Measurements from ENCODE around the gene HOXB6. TPM values are rescaled to one million over a fixed set of nuclear protein-coding genes. Genes with fewer than 3 reads are reported as not detected.

HOXB6 gene
- 100 to 1,000 TPM in 1 of 4 donors, 10 to 100 TPM in 3; 25.6 to 153 (median 86.0) TPM for polyA plus RNA-seq (ENCODE audit: insufficient read length in 4 of 4)

- peak in 1 of 4 donors; percentile 88 for DNase-seq (ENCODE audit: low read depth in 4 of 4, low spot score in 3 of 4)
Observed at GRCh38 chr17:48604770-48605329, at the start of gene HOXB6. HOXB6 (minus strand) TSS chr17:48604986; CDS start chr17:48598150, 6,836 bp downstream.

GRCh38 chr17:48649741-48650140, 45.0 kb upstream of the HOXB6 start:
- no peak for DNase-seq (ENCODE audit: low read depth in 4 of 4, low spot score in 3 of 4)

- DNase-seq (ENCODE audit: low read depth in 4 of 4, low spot score in 3 of 4): no peak
Observed at GRCh38 chr17:48647963-48648245, 43.1 kb upstream of the HOXB6 start.

- DNase-seq (ENCODE audit: low read depth in 4 of 4, low spot score in 3 of 4): no peak
Observed at GRCh38 chr17:48647103-48647962, 42.5 kb upstream of the HOXB6 start.

GRCh38 chr17:48646183-48647102, 41.7 kb upstream of the HOXB6 start:
- DNase-seq (ENCODE audit: low read depth in 4 of 4, low spot score in 3 of 4): no peak

GRCh38 chr17:48645639-48646182, 40.9 kb upstream of the HOXB6 start:
- no peak for DNase-seq (ENCODE audit: low read depth in 4 of 4, low spot score in 3 of 4)

- no peak for DNase-seq (ENCODE audit: low read depth in 4 of 4, low spot score in 3 of 4)
Observed at GRCh38 chr17:48644910-48645557, 40.2 kb upstream of the HOXB6 start.

- DNase-seq (ENCODE audit: low read depth in 4 of 4, low spot score in 3 of 4): no peak
Observed at GRCh38 chr17:48644159-48644558, 39.4 kb upstream of the HOXB6 start.

- no peak for DNase-seq (ENCODE audit: low read depth in 4 of 4, low spot score in 3 of 4)
Observed at GRCh38 chr17:48643697-48644012, 38.9 kb upstream of the HOXB6 start.

- no peak for DNase-seq (ENCODE audit: low read depth in 4 of 4, low spot score in 3 of 4)
Observed at GRCh38 chr17:48642843-48643696, 38.3 kb upstream of the HOXB6 start.

GRCh38 chr17:48642059-48642842, 37.5 kb upstream of the HOXB6 start:
- DNase-seq (ENCODE audit: low read depth in 4 of 4, low spot score in 3 of 4): no peak

- no peak for DNase-seq (ENCODE audit: low read depth in 4 of 4, low spot score in 3 of 4)
Observed at GRCh38 chr17:48641541-48642058, 36.8 kb upstream of the HOXB6 start.

- DNase-seq (ENCODE audit: low read depth in 4 of 4, low spot score in 3 of 4): no peak
Observed at GRCh38 chr17:48640858-48641180, 36.0 kb upstream of the HOXB6 start.

- no peak for DNase-seq (ENCODE audit: low read depth in 4 of 4, low spot score in 3 of 4)
Observed at GRCh38 chr17:48639982-48640857, 35.4 kb upstream of the HOXB6 start.

- DNase-seq (ENCODE audit: low read depth in 4 of 4, low spot score in 3 of 4): no peak
Observed at GRCh38 chr17:48639136-48639535, 34.4 kb upstream of the HOXB6 start.

- no peak for DNase-seq (ENCODE audit: low read depth in 4 of 4, low spot score in 3 of 4)
Observed at GRCh38 chr17:48637323-48638260, 32.8 kb upstream of the HOXB6 start.

Data from left renal pelvis (tissue), 4 donors.